ENCODE measurements around the gene GJA5. TPM values are rescaled to one million over a fixed set of nuclear protein-coding genes. Genes with fewer than 3 reads are reported as not detected.

GJA5 gene
- total and polyA plus RNA-seq, 8 donors, result 0.57 to 4.6 (median 2.0) TPM

DNA sequence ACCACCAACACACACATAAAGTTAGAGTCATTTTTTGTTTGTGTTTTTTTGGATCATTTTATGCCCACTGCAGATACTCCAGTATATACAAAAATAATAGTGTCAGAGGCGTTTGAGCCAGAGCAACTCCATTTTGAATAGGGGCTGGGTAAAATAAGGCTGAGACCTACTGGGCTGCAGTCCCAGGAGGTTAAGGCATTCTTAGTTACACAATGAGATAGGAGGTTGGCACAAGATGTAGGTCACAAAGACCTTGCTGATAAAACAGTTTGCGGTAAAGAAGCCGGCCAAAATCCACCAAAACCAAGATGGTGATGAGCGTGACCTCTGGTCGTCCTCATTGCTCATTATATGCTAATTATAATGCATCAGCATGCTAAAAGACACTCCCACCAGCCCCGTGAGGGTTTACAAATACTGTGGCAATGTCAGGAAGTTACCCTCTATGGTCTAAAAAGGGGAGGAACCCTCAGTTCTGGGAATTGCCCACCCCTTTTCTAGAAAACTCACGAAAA is 40.6 kb downstream of the GJA5 start:
- H3K27ac ChIP-seq, result no peak overlapping the region
- no peaks in the 10 kb centered on the region for H3K27me3 ChIP-seq
- FAIRE-seq (no peak), DNase-seq (peak in 2 of 6 donors; percentile 22 to 30), ATAC-seq (peak in 3 of 4 donors; percentile 54 to 76 (median 55))
- WGBS, 2 donors, result 35 to 43% methylated on average over 7 of the region's 7 CpGs
- intact Hi-C loops (cut with DNase I), result loop anchor here in 2 of 3 donors (5.0 to 10.0 kb wide), 2 partner anchors 165 to 173 kb away; no protein-coding TSS in a partner anchor
- no peaks in the 10 kb centered on the region for H3K9me3 ChIP-seq
- no peaks in the 10 kb centered on the region for H3K36me3 ChIP-seq
- no peak overlapping the region for H3K4me3 ChIP-seq
- peaks cover 0 to 3% (median 0%) of the 10 kb centered on the region in 3 donors for H3K4me1 ChIP-seq
- TF ChIP-seq, protein P1, sequence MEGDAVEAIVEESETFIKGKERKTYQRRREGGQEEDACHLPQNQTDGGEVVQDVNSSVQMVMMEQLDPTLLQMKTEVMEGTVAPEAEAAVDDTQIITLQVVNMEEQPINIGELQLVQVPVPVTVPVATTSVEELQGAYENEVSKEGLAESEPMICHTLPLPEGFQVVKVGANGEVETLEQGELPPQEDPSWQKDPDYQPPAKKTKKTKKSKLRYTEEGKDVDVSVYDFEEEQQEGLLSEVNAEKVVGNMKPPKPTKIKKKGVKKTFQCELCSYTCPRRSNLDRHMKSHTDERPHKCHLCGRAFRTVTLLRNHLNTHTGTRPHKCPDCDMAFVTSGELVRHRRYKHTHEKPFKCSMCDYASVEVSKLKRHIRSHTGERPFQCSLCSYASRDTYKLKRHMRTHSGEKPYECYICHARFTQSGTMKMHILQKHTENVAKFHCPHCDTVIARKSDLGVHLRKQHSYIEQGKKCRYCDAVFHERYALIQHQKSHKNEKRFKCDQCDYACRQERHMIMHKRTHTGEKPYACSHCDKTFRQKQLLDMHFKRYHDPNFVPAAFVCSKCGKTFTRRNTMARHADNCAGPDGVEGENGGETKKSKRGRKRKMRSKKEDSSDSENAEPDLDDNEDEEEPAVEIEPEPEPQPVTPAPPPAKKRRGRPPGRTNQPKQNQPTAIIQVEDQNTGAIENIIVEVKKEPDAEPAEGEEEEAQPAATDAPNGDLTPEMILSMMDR (IDR thresholded peaks at IDR 0.05), result no peak

DNA sequence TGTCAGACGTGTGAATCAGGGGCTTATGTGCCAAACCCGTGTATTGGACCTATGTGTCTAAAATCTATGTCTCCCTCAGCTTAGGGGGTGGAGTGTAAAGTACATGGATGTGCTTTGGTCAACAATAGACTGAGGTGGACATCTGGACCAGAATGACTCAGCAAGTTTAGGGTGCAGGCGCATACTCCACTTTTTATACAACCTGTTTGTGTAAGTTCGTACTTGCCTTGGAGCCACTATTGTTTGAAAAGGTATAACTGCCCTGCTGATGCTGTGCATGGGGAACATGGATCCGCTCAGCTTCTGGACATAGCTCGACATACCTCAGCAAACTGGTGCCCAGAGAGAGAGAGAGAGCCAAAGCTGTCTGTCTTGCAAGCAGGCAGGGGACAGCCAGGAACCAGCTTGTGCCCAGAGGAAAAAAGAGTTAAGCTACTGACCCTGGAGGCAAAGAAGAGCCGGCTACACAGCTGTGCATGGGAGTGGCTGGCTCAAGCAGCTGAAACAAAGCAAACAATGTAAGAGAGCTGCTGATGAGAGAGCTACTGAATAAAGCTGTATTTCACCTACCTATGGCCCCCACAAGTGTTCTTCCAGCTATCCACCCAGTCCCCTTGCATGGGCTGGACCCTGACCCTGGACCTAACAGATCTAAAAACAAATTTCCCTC is 41.2 kb downstream of the GJA5 start:
- no peaks in the 10 kb centered on the region for H3K9me3 ChIP-seq
- intact Hi-C loops (cut with DNase I), result no loop called here
- H3K27ac ChIP-seq, result no peak overlapping the region
- no peaks in the 10 kb centered on the region for H3K27me3 ChIP-seq
- FAIRE-seq (no peak), DNase-seq (no peak), ATAC-seq (peak in 2 of 4 donors; percentile 5 to 46)
- peaks cover 0 to 3% (median 0%) of the 10 kb centered on the region in 3 donors for H3K4me1 ChIP-seq
- TF ChIP-seq, protein P1 (IDR thresholded peaks at IDR 0.05), result no peak
- H3K4me3 ChIP-seq, result no peak overlapping the region
- H3K36me3 ChIP-seq, result no peaks in the 10 kb centered on the region
- 83 to 85% methylated on average over 7 of the region's 7 CpGs for WGBS, 2 donors

DNA sequence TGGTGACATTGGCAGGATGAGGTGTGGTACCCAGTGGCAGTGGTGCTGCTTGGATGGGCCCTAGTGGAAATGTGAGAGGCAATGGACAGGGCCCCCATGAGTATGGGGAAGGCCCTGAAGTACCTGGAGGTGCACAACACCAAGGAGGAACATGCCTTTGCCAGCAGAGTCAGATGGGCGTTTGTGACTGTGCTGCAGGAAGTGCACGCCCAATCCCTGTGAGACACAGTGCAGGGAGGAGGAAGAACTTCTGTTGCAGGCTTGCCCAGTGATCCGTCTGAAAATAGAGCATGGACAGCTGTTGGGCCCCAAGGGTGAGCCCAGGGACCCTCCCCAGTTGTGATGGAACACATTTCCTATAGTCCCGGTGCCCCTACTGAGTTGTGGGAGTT is 42.7 kb downstream of the GJA5 start:
- H3K4me3 ChIP-seq, result no peak overlapping the region
- TF ChIP-seq, protein P1 (IDR thresholded peaks at IDR 0.05), result no peak
- intact Hi-C loops (cut with DNase I), result no loop called here
- H3K27ac ChIP-seq, result no peak overlapping the region
- H3K36me3 ChIP-seq, result no peaks in the 10 kb centered on the region
- H3K4me1 ChIP-seq, result peaks cover 0 to 3% (median 0%) of the 10 kb centered on the region in 3 donors
- ATAC-seq (peak in 2 of 4 donors; percentile 24 to 38), FAIRE-seq (no peak), DNase-seq (no peak)
- no peaks in the 10 kb centered on the region for H3K9me3 ChIP-seq
- no peaks in the 10 kb centered on the region for H3K27me3 ChIP-seq
- WGBS, 2 donors, result 83 to 91% methylated on average over 4 of the region's 4 CpGs

DNA sequence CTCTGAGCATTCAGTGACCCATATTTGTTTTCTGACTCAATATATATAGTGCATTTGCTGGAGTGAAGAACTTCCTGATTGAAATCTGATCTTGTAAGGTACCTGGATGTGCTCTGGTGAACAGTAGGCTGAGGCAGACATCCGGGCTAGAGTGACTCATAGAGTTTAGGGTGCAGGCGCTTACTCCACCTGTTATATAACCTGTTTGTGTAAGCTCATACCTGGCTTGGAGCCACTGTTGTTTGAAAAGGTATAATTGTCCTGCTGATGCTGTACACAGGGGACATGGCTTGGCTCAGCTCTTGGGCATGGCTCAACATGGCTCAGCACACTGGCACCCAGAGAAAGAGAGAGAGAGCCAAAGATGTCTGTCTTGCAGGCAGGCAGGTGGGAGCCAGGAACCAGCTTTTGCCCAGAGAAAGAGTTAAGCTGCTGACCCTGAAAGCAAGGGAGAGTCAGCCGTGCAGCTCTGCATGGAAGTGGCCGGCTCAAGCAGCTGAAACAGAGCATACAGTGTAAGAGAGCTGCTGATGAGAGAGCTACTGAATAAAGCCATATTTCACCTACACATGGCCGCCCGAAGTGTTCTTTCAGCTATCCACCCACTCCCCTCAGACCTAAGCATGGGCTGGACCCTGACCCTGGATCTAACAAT is 43.2 kb downstream of the GJA5 start:
- no peak for FAIRE-seq
- Histone ChIP-seq H3K27ac (no peak overlapping the region), H3K4me3 (no peak overlapping the region), H3K36me3 (no peaks in the 10 kb centered on the region), H3K9me3 (no peaks in the 10 kb centered on the region), H3K27me3 (no peaks in the 10 kb centered on the region), H3K4me1 (peaks cover 0 to 3% (median 0%) of the 10 kb centered on the region in 3 donors)
- DNase-seq, result peak in 3 of 6 donors; percentile 10 to 47 (median 33)
- 75 to 79% methylated on average over 6 of the region's 6 CpGs for WGBS, 2 donors
- TF ChIP-seq, protein P1 (IDR thresholded peaks at IDR 0.05), result no peak
- peak in 3 of 4 donors; percentile 81 to 91 (median 83) for ATAC-seq
- intact Hi-C loops (cut with DNase I), result no loop called here
